K562 (cell line): ENCODE results near the gene ANKZF1. TPM values are rescaled to one million over a fixed set of nuclear protein-coding genes. Genes with fewer than 3 reads are reported as not detected.
A peak's percentile ranks its signal among the peaks of the same experiment; 100 is the strongest.

Experiments
- CREB3 ChIP-seq: fragments of 450-650 bp; conservative IDR thresholded peaks from 2 replicates; pipeline ENCODE4 v1.6.1; 2016; ENCODE audit warnings: missing genetic modification characterization, low read depth, mild to moderate bottlenecking, missing compliant biosample characterization, moderate library complexity
- CTCFL ChIP-seq: IDR thresholded peaks from 2 replicates; pipeline ENCODE4 v1.6.1; 2011; ENCODE audit warnings: borderline replicate concordance, low read depth, mild to moderate bottlenecking, moderate library complexity, low read length; ENCODE audit not compliant: insufficient read depth, poor library complexity, severe bottlenecking
- DLX4 ChIP-seq: fragments of 250-450 bp; sonication (Bioruptor Pico); IDR thresholded peaks from 2 replicates; pipeline ENCODE4 v1.6.1; 2021; ENCODE audit warnings: mild to moderate bottlenecking
- HES1 ChIP-seq: fragments of 450-650 bp; IDR thresholded peaks from 2 replicates; pipeline ENCODE4 v1.6.1; 2016; ENCODE audit warnings: low read depth, mild to moderate bottlenecking, moderate library complexity
- JUND ChIP-seq, 2 experiments: IDR thresholded peaks; 2 replicates in 1 of 2; 3 replicates in 1 of 2; pipeline ENCODE4 v1.6.1; 2011; ENCODE audit warnings: borderline replicate concordance in 2 of 2, low read depth in 2 of 2, low read length in 2 of 2, improper control_type of control experiment in 1 of 2, missing biosample characterization in 1 of 2, missing genetic modification characterization in 1 of 2, missing genetic modification reagents in 1 of 2
- KHSRP ChIP-seq: fragments of 450-650 bp; IDR thresholded peaks from 2 replicates; pipeline ENCODE4 v1.6.1; 2017
- L3MBTL2 ChIP-seq: fragments of 450-650 bp; IDR thresholded peaks from 2 replicates; pipeline ENCODE4 v1.6.1; 2016; ENCODE audit warnings: mild to moderate bottlenecking, moderate library complexity
- MLLT1 ChIP-seq, 2 experiments: fragments of 450-650 bp; IDR thresholded peaks; 2 replicates each; pipeline ENCODE4 v1.6.1; 2016
- POLR2AphosphoS5 ChIP-seq: IDR thresholded peaks from 2 replicates; pipeline ENCODE4 v1.6.1; 2011; ENCODE audit warnings: mild to moderate bottlenecking, low read depth, low read length, moderate library complexity; ENCODE audit not compliant: control insufficient read depth, insufficient read depth
- POLR3A ChIP-seq: IDR thresholded peaks from 2 replicates; pipeline ENCODE4 v1.6.1; 2011; ENCODE audit warnings: borderline replicate concordance, mild to moderate bottlenecking, moderate library complexity; ENCODE audit not compliant: insufficient read length, insufficient read depth; ENCODE audit errors: extremely low read depth
- SNIP1 ChIP-seq: fragments of 450-650 bp; IDR thresholded peaks from 2 replicates; pipeline ENCODE4 v1.7.1; 2017; ENCODE audit warnings: low read depth, mild to moderate bottlenecking
- STAT5A ChIP-seq: IDR thresholded peaks from 2 replicates; pipeline ENCODE4 v1.6.1; 2012; ENCODE audit warnings: low read length, inconsistent platforms, borderline replicate concordance
- STAT6 ChIP-seq: sonication (generic); formaldehyde crosslinking; IDR thresholded peaks from 2 replicates; pipeline ENCODE4 v1.8.1; 2023; ENCODE audit warnings: mild to moderate bottlenecking, missing genetic modification reagents
- TARDBP ChIP-seq: fragments of 450-650 bp; IDR thresholded peaks from 2 replicates; pipeline ENCODE4 v1.6.1; 2016
- ZBTB8A ChIP-seq: fragments of 450-650 bp; IDR thresholded peaks from 2 replicates; pipeline ENCODE4 v1.6.1; 2018; ENCODE audit warnings: mild to moderate bottlenecking, moderate library complexity; ENCODE audit not compliant: partially characterized antibody
- ZNF398 ChIP-seq: fragments of 250-450 bp; sonication (Bioruptor Pico); IDR thresholded peaks from 2 replicates; pipeline ENCODE4 v1.8.0; 2021; ENCODE audit warnings: moderate library complexity, mild to moderate bottlenecking, inconsistent platforms
- polyA plus RNA-seq, 8 experiments: library from polyadenylated mRNA; depleted of rRNA in 4 of 8; stranded (reverse) in 5 of 8; unstranded in 3 of 8; fragments of >200 nt; fragmentation: Nextera tagmentation in 2 of 8; fragmentation: Illumina TruSeq in 1 of 8; extraction: Ambion mirVana in 2 of 8; extraction: Trizol in 1 of 8; gene quantifications; 2 replicates each; pipeline versions ENCODE4 v1.2.1 to v1.2.3, GENCODE V29; 2011 to 2014; ENCODE audit warnings: inconsistent platforms in 1 of 8, missing spikeins in 1 of 8
- total RNA-seq, 7 experiments: library from RNA; depleted of rRNA in 6 of 7; stranded (reverse); fragments of >200 nt in 6 of 7; fragmentation: Illumina TruSeq in 2 of 7; extraction: Trizol in 2 of 7; gene quantifications; 2 replicates each; pipeline versions ENCODE4 v1.2.1 to v1.2.3, GENCODE V29; 2011 to 2021; ENCODE audit warnings: low replicate concordance in 1 of 7

The ANKZF1 gene
- total and polyA plus RNA-seq, 9 of the 15 experiments (the other 6 are each of a cell fraction or from before 2014, with no cell fraction given), result 3.1 to 60.6 (median 31.0) TPM

- TF ChIP-seq MLLT1 (IDR thresholded peaks at IDR 0.05) (0 out of 4 replicates have a peak, but pooled peaks of 1 of the 2 experiments have one; percentile 28), STAT5A (no peak), KHSRP (no peak), DLX4 (CRISPR knock-in tag) (no peak), STAT6 (no peak), HES1 (0 out of 2 replicates have a peak, but pooled peaks have one; percentile 10), POLR2AphosphoS5 (no peak; the same call in 1 of the 2 replicates), ZBTB8A (no peak), JUND (IDR thresholded peaks at IDR 0.05; ENCODE audit: borderline replicate concordance, low read depth, low read length) (no peak), JUND (tag; IDR thresholded peaks at IDR 0.05; ENCODE audit: borderline replicate concordance, low read depth, low read length) (no peak), CTCFL (no peak), TARDBP (no peak), ZNF398 (CRISPR knock-in tag) (no peak), SNIP1 (no peak), CREB3 (no peak), L3MBTL2 (no peak), POLR3A (no peak)
Observed at GRCh38 chr2:219230059-219230540, 494 bp downstream of the ANKZF1 start (continued).
